Panc1 (cell line): ENCODE results near the gene OR2A7.
"Not testable (repeated sequence)": the region's sequence is repeated elsewhere in the genome, so short reads cannot be mapped to it uniquely, and the experiment has no call there.

Source experiments
- CTCF ChIP-seq: fragments of 450-650 bp; IDR thresholded peaks from 2 replicates; pipeline ENCODE4 v1.5.1; 2017; ENCODE audit warnings: mild to moderate bottlenecking
- POLR2AphosphoS5 ChIP-seq: IDR thresholded peaks from 2 replicates; pipeline ENCODE4 v1.6.1; 2012; ENCODE audit warnings: mild to moderate bottlenecking, low read depth, low read length, moderate library complexity
- SIN3A ChIP-seq: IDR thresholded peaks from 2 replicates; pipeline ENCODE4 v1.6.1; 2012; ENCODE audit warnings: low read depth, mild to moderate bottlenecking, low read length, moderate library complexity, borderline replicate concordance; ENCODE audit not compliant: insufficient read depth
- TCF7L2 ChIP-seq: IDR thresholded peaks from 2 replicates; pipeline ENCODE4 v1.6.1; 2011; ENCODE audit warnings: mild to moderate bottlenecking, low read depth, low read length, inconsistent platforms

DNA sequence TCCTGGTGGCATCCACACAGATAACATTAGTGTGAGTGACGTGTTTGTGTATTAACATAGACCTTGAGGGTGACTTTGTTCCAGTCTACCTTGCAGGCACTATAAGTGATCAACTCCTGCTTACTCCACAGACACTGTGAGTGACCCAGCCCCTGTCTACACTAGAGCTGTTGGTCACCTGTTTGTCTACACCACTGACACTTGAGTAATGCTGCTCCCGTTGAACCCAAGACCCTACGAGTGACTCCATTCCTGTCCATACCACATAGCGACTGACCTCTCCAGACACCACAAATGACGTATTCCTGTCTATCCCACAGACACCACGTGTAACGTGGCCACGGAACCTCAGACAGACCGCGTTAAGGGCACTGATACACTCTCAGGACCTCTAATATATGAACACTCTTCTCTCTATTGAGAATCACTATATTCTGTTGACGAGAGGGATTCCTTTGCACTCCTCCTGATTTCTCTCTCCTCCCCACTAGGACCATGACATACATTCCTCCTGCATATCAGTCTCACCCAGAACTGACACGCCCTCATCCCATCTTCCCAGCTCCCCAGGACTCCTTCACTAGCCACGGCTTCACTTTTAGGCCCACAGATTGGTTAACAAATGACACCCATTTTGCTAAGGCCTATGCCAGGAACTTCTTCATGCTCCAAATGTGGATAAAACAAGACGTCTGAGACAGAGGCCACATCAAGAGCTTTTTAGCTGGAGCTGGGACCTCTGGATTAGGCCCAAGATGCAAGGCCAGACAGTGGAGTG is 28.0 kb upstream of the OR2A7 start:
- not testable (repeated sequence) for TF ChIP-seq CTCF, SIN3A, TCF7L2, POLR2AphosphoS5
